GM18502 (cell line): ENCODE results near the gene KCNMA1.

ENCODE experiments used
- ATAC-seq: cut with Tn5 transposase; IDR thresholded peaks from one replicate; pipeline ENCODE4 v1.9.1; 2021; ENCODE audit warnings: mild to moderate bottlenecking; ENCODE audit not compliant: unreplicated experiment, poor library complexity

KCNMA1 gene

GRCh38 chr10:76925636-76926405 is 711.8 kb downstream of the KCNMA1 start:
- ATAC-seq, result no peak

GRCh38 chr10:76922666-76923065 is 714.9 kb downstream of the KCNMA1 start:
- ATAC-seq, result no peak

- ATAC-seq, result no peak
These were observed 716.1 kb downstream of the KCNMA1 start for GRCh38 chr10:76921383-76922010.

GRCh38 chr10:76920581-76920980 is 717.0 kb downstream of the KCNMA1 start:
- no peak for ATAC-seq

- no peak for ATAC-seq
These were observed 719.5 kb downstream of the KCNMA1 start for GRCh38 chr10:76918106-76918505.

- no peak for ATAC-seq
These were observed 720.5 kb downstream of the KCNMA1 start for GRCh38 chr10:76917071-76917470.

GRCh38 chr10:76916536-76916935 is 721.1 kb downstream of the KCNMA1 start:
- no peak for ATAC-seq

GRCh38 chr10:76915316-76915715 is 722.3 kb downstream of the KCNMA1 start:
- ATAC-seq, result no peak

- ATAC-seq, result no peak
These were observed 726.4 kb downstream of the KCNMA1 start for GRCh38 chr10:76911184-76911583.

GRCh38 chr10:76910184-76910962 is 727.2 kb downstream of the KCNMA1 start:
- no peak for ATAC-seq

GRCh38 chr10:76906256-76906655 is 731.4 kb downstream of the KCNMA1 start:
- no peak for ATAC-seq

- no peak for ATAC-seq
These were observed 732.4 kb downstream of the KCNMA1 start for GRCh38 chr10:76905251-76905650.

- ATAC-seq, result no peak
These were observed 734.1 kb downstream of the KCNMA1 start for GRCh38 chr10:76903387-76903945.

GRCh38 chr10:76902949-76903348 is 734.7 kb downstream of the KCNMA1 start:
- ATAC-seq, result no peak

GRCh38 chr10:76901701-76902100 is 735.9 kb downstream of the KCNMA1 start:
- no peak for ATAC-seq

GRCh38 chr10:76899490-76899889 is 738.1 kb downstream of the KCNMA1 start:
- ATAC-seq, result no peak

GRCh38 chr10:76892766-76893479 is 744.7 kb downstream of the KCNMA1 start:
- ATAC-seq, result no peak

GRCh38 chr10:76887223-76888010 is 750.2 kb downstream of the KCNMA1 start:
- no peak for ATAC-seq

GRCh38 chr10:76885816-76886215 is 751.8 kb downstream of the KCNMA1 start:
- ATAC-seq, result no peak
